ENCODE data around the gene ZFY.
"Not testable (repeated sequence)": the region's sequence is repeated elsewhere in the genome, so short reads cannot be mapped to it uniquely, and the experiment has no call there.

ZFY gene

DNA sequence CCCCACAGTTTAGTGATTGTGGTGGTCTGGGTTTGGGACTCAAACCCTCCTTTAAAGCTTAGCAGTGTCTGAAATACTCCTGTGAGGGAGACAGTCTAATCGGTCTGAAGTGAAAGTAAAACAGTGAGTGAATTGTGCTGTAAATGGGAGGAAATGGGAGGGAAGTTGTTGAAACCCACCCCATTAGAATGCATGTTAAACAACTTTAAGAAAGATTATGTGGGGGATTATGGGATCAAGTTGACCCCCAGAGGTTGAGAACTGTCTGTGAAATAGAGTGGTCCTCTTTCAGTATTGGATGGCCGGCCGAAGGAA is 68.3 kb downstream of the ZFY start:
- TF ChIP-seq, protein P1, sequence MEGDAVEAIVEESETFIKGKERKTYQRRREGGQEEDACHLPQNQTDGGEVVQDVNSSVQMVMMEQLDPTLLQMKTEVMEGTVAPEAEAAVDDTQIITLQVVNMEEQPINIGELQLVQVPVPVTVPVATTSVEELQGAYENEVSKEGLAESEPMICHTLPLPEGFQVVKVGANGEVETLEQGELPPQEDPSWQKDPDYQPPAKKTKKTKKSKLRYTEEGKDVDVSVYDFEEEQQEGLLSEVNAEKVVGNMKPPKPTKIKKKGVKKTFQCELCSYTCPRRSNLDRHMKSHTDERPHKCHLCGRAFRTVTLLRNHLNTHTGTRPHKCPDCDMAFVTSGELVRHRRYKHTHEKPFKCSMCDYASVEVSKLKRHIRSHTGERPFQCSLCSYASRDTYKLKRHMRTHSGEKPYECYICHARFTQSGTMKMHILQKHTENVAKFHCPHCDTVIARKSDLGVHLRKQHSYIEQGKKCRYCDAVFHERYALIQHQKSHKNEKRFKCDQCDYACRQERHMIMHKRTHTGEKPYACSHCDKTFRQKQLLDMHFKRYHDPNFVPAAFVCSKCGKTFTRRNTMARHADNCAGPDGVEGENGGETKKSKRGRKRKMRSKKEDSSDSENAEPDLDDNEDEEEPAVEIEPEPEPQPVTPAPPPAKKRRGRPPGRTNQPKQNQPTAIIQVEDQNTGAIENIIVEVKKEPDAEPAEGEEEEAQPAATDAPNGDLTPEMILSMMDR (IDR thresholded peaks at IDR 0.05; ENCODE audit: low read depth, low read length) = no peak
- TF ChIP-seq POLR2A (IDR thresholded peaks at IDR 0.05; ENCODE audit: extremely low read depth, insufficient read length) (no peak), MYC (IDR thresholded peaks at IDR 0.05; ENCODE audit: low read depth, low read length) (no peak)
- TF ChIP-seq, protein P2, sequence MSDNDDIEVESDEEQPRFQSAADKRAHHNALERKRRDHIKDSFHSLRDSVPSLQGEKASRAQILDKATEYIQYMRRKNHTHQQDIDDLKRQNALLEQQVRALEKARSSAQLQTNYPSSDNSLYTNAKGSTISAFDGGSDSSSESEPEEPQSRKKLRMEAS (IDR thresholded peaks at IDR 0.05; ENCODE audit: low read depth, low read length) = no peak
- DNase-seq (ENCODE audit: low read depth) = no peak
- H3K4me3 ChIP-seq (ENCODE audit: low read depth, low read length) = no peak overlapping the region

DNA sequence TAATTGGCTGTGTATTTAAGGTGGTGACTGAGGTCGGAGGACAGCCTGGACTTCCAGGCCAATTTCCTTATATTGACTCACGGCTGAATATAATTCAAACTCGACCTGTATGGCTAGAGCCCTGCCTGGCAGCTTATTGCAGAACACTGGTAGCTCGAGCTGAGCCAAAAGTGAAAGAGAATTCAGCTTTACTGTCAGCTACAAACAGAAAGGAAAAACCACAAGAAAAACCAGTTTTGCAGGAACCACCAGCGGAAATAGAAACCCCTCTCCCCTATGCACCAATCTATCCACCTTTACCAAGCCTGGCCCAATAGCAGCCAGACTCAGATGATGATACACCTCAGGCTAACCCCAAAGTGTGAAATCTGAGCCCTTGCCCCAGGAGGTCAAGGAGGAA is 68.7 kb downstream of the ZFY start:
- no peak for DNase-seq (ENCODE audit: low read depth)
- H3K4me3 ChIP-seq (ENCODE audit: low read depth, low read length) = no peak overlapping the region
- TF ChIP-seq POLR2A (IDR thresholded peaks at IDR 0.05; ENCODE audit: extremely low read depth, insufficient read length) (no peak), MYC (IDR thresholded peaks at IDR 0.05; ENCODE audit: low read depth, low read length) (no peak)
- TF ChIP-seq, protein P2 (IDR thresholded peaks at IDR 0.05; ENCODE audit: low read depth, low read length) = no peak
- TF ChIP-seq, protein P1 (IDR thresholded peaks at IDR 0.05; ENCODE audit: low read depth, low read length) = no peak

DNA sequence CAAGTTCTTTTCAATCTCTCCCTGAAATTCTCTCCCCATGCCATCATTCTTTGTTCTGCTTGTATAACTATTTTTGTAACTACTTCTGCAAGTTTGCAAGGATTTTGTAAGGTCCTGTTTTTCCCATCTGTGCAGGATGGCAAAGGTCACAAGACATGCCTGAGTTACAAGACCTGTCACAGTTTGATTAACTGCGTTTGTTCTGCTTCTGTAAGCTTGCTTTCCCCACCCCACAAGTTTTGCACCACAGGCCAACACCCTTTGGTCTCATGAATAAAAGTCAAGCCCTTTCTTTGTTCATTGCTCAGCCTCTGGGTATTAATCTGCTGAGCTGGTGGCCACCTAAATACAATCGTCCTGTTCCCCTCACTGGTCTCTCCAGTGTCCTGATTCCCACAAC is 70.8 kb downstream of the ZFY start:
- not testable (repeated sequence) for DNase-seq (ENCODE audit: low read depth); H3K4me3 ChIP-seq (ENCODE audit: low read depth, low read length)

DNA sequence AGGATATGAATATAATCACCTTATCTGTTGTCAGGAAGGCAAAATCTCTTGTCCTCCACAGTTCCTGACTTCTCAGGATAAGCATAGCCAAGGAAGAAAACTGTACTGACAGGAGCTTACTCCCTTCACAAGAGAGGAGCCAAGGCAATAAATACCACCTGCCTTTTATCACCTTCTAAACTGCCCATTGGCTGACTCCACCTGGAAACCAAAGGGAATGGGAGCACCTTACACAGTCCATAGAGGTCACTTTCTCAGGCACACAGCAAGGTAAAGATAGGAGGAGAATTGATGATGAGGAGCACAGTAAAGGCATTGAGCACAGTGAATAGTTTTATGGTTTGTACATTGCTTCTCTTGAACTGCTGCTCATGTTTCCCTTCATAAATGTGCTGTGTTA is 72.8 kb downstream of the ZFY start:
- TF ChIP-seq POLR2A (IDR thresholded peaks at IDR 0.05; ENCODE audit: extremely low read depth, insufficient read length) (no peak), MYC (IDR thresholded peaks at IDR 0.05; ENCODE audit: low read depth, low read length) (no peak)
- TF ChIP-seq, protein P1 (IDR thresholded peaks at IDR 0.05; ENCODE audit: low read depth, low read length) = no peak
- TF ChIP-seq, protein P2 (IDR thresholded peaks at IDR 0.05; ENCODE audit: low read depth, low read length) = no peak
- DNase-seq (ENCODE audit: low read depth) = no peak
- no peak overlapping the region for H3K4me3 ChIP-seq (ENCODE audit: low read depth, low read length)

DNA sequence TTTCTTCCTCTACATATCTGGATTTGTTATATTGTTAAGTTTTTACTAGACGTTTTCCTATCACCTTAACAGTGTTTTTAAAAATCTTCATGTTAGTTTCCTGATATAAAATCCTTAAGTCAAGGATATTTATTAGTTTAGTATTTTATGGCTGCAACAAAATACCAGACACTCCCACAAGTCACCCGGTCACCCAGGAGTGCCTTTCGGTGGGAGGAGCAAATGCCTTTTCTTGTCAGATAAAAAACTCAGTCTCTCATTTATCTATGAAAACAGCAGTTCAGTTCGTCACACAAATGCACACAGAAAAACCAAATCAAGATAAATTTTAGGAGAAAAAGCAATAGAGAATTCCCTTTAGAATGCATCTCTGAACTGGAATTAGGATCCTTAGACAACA is 77.0 kb downstream of the ZFY start:
- TF ChIP-seq POLR2A (IDR thresholded peaks at IDR 0.05; ENCODE audit: extremely low read depth, insufficient read length) (no peak), MYC (IDR thresholded peaks at IDR 0.05; ENCODE audit: low read depth, low read length) (no peak)
- TF ChIP-seq, protein P1 (IDR thresholded peaks at IDR 0.05; ENCODE audit: low read depth, low read length) = no peak
- TF ChIP-seq, protein P2 (IDR thresholded peaks at IDR 0.05; ENCODE audit: low read depth, low read length) = no peak
- no peak for DNase-seq (ENCODE audit: low read depth)

DNA sequence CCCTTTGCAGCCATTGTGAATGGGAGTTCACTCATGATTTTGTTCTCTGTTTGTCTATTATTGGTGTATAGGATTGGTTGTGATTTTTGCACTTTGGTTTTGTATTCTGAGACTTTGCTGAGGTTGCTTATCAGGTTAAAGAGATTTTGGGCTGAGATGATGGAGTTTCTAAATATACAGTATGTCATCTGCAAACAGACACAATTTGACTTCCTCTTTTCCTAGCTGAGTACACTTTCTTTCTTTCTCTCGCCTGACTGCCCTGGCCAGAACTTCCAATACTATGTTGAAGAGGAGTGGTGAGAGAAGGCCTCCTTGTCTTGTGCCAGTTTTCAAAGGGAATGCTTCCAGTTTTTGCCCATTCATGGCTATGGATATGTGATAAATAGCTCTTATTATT is 81.4 kb downstream of the ZFY start:
- TF ChIP-seq POLR2A (IDR thresholded peaks at IDR 0.05; ENCODE audit: extremely low read depth, insufficient read length) (no peak), MYC (IDR thresholded peaks at IDR 0.05; ENCODE audit: low read depth, low read length) (no peak)
- TF ChIP-seq, protein P2 (IDR thresholded peaks at IDR 0.05; ENCODE audit: low read depth, low read length) = no peak
- TF ChIP-seq, protein P1 (IDR thresholded peaks at IDR 0.05; ENCODE audit: low read depth, low read length) = no peak
- H3K4me3 ChIP-seq (ENCODE audit: low read depth, low read length) = no peak overlapping the region
- no peak for DNase-seq (ENCODE audit: low read depth)

More for the DNA sequence above, 77.0 kb downstream of the ZFY start:
- H3K4me3 ChIP-seq (ENCODE audit: low read depth, low read length) = no peak overlapping the region

Data from NB4 (cell line).